ENCODE results near the gene PDE4A. TPM values are rescaled to one million over a fixed set of nuclear protein-coding genes. Genes with fewer than 3 reads are reported as not detected.

Gene PDE4A
- total and polyA plus RNA-seq, 4 experiments from 2014 or later, result 0.81 to 5.6 (median 2.9) TPM

GRCh38 chr19:10399878-10400277 is 20.5 kb upstream of the PDE4A start:
- Histone ChIP-seq H3K4me1 (ENCODE audit: insufficient read depth, low read length) (peaks cover 43% of the 10 kb centered on the region), H3K4me3 (ENCODE audit: low read length in 2 of 2) (no peak overlapping the region), H3K27ac (ENCODE audit: low read depth, low read length) (no peak overlapping the region), H3K27me3 (ENCODE audit: insufficient read depth, low read length) (no peaks in the 10 kb centered on the region), H3K36me3 (ENCODE audit: insufficient read depth, low read length) (peaks cover 11% of the 10 kb centered on the region), H3K9me3 (ENCODE audit: control insufficient read depth in 1 of 2, low read length in 2 of 2) (no peaks in the 10 kb centered on the region)
- Mint-ChIP-seq H3K4me3 (no peak overlapping the region), H3K4me1 (peaks cover 20 to 60% (median 39%) of the 10 kb centered on the region in 4 donors), H3K27ac (peak overlapping the region in 3 of 7 donors; percentile 36 to 96 (median 84)), H3K27me3 (no peaks in the 10 kb centered on the region), H3K9me3 (peaks cover 0 to 4% (median 0%) of the 10 kb centered on the region in 8 donors), H3K36me3 (peaks cover 9 to 44% of the 10 kb centered on the region in 2 donors)
- intact Hi-C loops (cut with micrococcal nuclease), result loop anchor here (10.0 kb wide), 1 partner anchor 295 kb away; the partner anchor contains the start of genes ANGPTL6 and PPAN
- DNase-seq, result no peak
- POLR2A ChIA-PET (ENCODE audit: partially characterized antibody), result interaction anchor here (0.6 to 20.6 kb wide), 5 partner anchors 9 to 284 kb away, joined by 3 to 470 read pairs (median 4); partner anchors contain the start of genes ICAM1 and PDE4A
- CTCF ChIA-PET (ENCODE audit: partially characterized antibody), result interaction anchor here (0.7 to 11.6 kb wide), 5 partner anchors 8 to 140 kb away, joined by 5 to 379 read pairs (median 24); partner anchors contain the start of genes ICAM1 and PDE4A

GRCh38 chr19:10402441-10403038 is 17.8 kb upstream of the PDE4A start:
- peak overlapping the region; percentile 92 for H3K27ac ChIP-seq (ENCODE audit: low read depth, low read length)
- POLR2A ChIA-PET (ENCODE audit: partially characterized antibody), result interaction anchor here (1.0 to 20.6 kb wide), 6 partner anchors 10 to 208 kb away, joined by 3 to 470 read pairs (median 5); partner anchors contain the start of genes DNMT1, ICAM1, PDE4A and RAVER1
- no peaks in the 10 kb centered on the region for H3K27me3 ChIP-seq (ENCODE audit: insufficient read depth, low read length)
- Mint-ChIP-seq H3K27me3 (peaks cover 0 to 2% of the 10 kb centered on the region in 2 donors), H3K36me3 (peaks cover 0 to 31% of the 10 kb centered on the region in 2 donors), H3K4me1 (peaks cover 34 to 82% (median 58%) of the 10 kb centered on the region in 4 donors), H3K4me3 (peak overlapping the region; percentile 90 to 97 (median 96)), H3K27ac (peak overlapping the region; percentile 96 to 99 (median 98)), H3K9me3 (peaks cover 0 to 4% (median 0%) of the 10 kb centered on the region in 8 donors)
- no peaks in the 10 kb centered on the region for H3K9me3 ChIP-seq (ENCODE audit: control insufficient read depth in 1 of 2, low read length in 2 of 2)
- no peaks in the 10 kb centered on the region for H3K36me3 ChIP-seq (ENCODE audit: insufficient read depth, low read length)
- H3K4me3 ChIP-seq (ENCODE audit: low read length in 2 of 2), result peak overlapping the region; percentile 99 to 100
- H3K4me1 ChIP-seq (ENCODE audit: insufficient read depth, low read length), result peaks cover 68% of the 10 kb centered on the region
- CTCF ChIA-PET (ENCODE audit: partially characterized antibody), result interaction anchor here (1.3 to 11.6 kb wide), 6 partner anchors 11 to 461 kb away, joined by 3 to 379 read pairs (median 35); partner anchors contain the start of genes ICAM1 and PDE4A
- no peak for DNase-seq
- intact Hi-C loops (cut with micrococcal nuclease), result loop anchor here (1.0 to 10.0 kb wide), 6 partner anchors 14 to 298 kb away; partner anchors contain the start of genes ANGPTL6, PPAN and RAVER1

- H3K4me3 ChIP-seq (ENCODE audit: low read length in 2 of 2), result peak within 1 kb of the TSS; percentile 99 to 100
- peaks cover 0 to 2% of the 10 kb centered on the region in 2 donors for H3K27me3 Mint-ChIP-seq
- H3K4me1 Mint-ChIP-seq, result peaks cover 37 to 86% (median 64%) of the 10 kb centered on the region in 4 donors
Measured at GRCh38 chr19:10403137-10404021, 17.0 kb upstream of the PDE4A start, which contains the start of gene CDC37. TSS of gene CDC37 (minus strand) at chr19:10403542. CDS start at chr19:10403479, 63 bp downstream.

GRCh38 chr19:10404888-10405820 is 15.2 kb upstream of the PDE4A start:
- Mint-ChIP-seq H3K27ac (peak overlapping the region; percentile 96 to 99 (median 98)), H3K27me3 (peaks cover 0 to 2% of the 10 kb centered on the region in 2 donors), H3K4me1 (peaks cover 44 to 95% (median 70%) of the 10 kb centered on the region in 4 donors), H3K36me3 (peaks cover 0 to 18% of the 10 kb centered on the region in 2 donors), H3K4me3 (peak overlapping the region; percentile 92 to 97 (median 96)), H3K9me3 (peaks cover 0 to 2% (median 0%) of the 10 kb centered on the region in 8 donors)
- DNase-seq, result peak in 1 of 5 donors; percentile 75
- Histone ChIP-seq H3K27ac (ENCODE audit: low read depth, low read length) (peak overlapping the region; percentile 92), H3K36me3 (ENCODE audit: insufficient read depth, low read length) (no peaks in the 10 kb centered on the region), H3K9me3 (ENCODE audit: control insufficient read depth in 1 of 2, low read length in 2 of 2) (no peaks in the 10 kb centered on the region), H3K27me3 (ENCODE audit: insufficient read depth, low read length) (no peaks in the 10 kb centered on the region), H3K4me1 (ENCODE audit: insufficient read depth, low read length) (peaks cover 82% of the 10 kb centered on the region), H3K4me3 (ENCODE audit: low read length in 2 of 2) (peak overlapping the region; percentile 17 to 99)
- ChIA-PET CTCF (ENCODE audit: partially characterized antibody) (interaction anchor here (0.8 to 11.6 kb wide), 11 partner anchors 10 to 302 kb away, joined by 3 to 379 read pairs (median 3); partner anchors contain the start of genes ANGPTL6, ICAM1 and PDE4A), POLR2A (ENCODE audit: partially characterized antibody) (interaction anchor here (0.5 to 20.6 kb wide), 9 partner anchors 19 to 262 kb away, joined by 3 to 470 read pairs (median 4); partner anchors contain the start of genes KRI1, PDE4A and RAVER1)
- intact Hi-C loops (cut with micrococcal nuclease), result loop anchor here (1.0 to 10.0 kb wide), 4 partner anchors 31 to 300 kb away; partner anchors contain the start of genes ANGPTL6, KEAP1 and PPAN

More at GRCh38 chr19:10403137-10404021, 17.0 kb upstream of the PDE4A start, which contains the start of gene CDC37:
- H3K36me3 ChIP-seq (ENCODE audit: insufficient read depth, low read length), result no peaks in the 10 kb centered on the region
- POLR2A ChIA-PET (ENCODE audit: partially characterized antibody), result interaction anchor here (0.6 to 20.6 kb wide), 13 partner anchors 9 to 320 kb away, joined by 3 to 470 read pairs (median 3); partner anchors contain the start of genes DNMT1, ICAM1, PDE4A and RAVER1
- H3K4me1 ChIP-seq (ENCODE audit: insufficient read depth, low read length), result peaks cover 75% of the 10 kb centered on the region
- Mint-ChIP-seq H3K4me3 (peak within 1 kb of the TSS; percentile 90 to 97 (median 96)), H3K36me3 (peaks cover 0 to 23% of the 10 kb centered on the region in 2 donors), H3K27ac (peak within 1 kb of the TSS; percentile 96 to 99 (median 98)), H3K9me3 (peaks cover 0 to 4% (median 0%) of the 10 kb centered on the region in 8 donors)
- no peaks in the 10 kb centered on the region for H3K27me3 ChIP-seq (ENCODE audit: insufficient read depth, low read length)
- peak within 1 kb of the TSS; percentile 92 for H3K27ac ChIP-seq (ENCODE audit: low read depth, low read length)
- CTCF ChIA-PET (ENCODE audit: partially characterized antibody), result interaction anchor here (0.6 to 11.6 kb wide), 10 partner anchors 12 to 165 kb away, joined by 3 to 379 read pairs (median 3); partner anchors contain the start of genes CDKN2D, ICAM1 and PDE4A
- H3K9me3 ChIP-seq (ENCODE audit: control insufficient read depth in 1 of 2, low read length in 2 of 2), result no peaks in the 10 kb centered on the region
- peak; percentile 96 to 97 (median 97) for DNase-seq
- intact Hi-C loops (cut with micrococcal nuclease), result loop anchor here (1.0 to 10.0 kb wide), 9 partner anchors 13 to 299 kb away; partner anchors contain the start of genes ANGPTL6, KEAP1, PPAN and RAVER1

- peak overlapping the region; percentile 92 for H3K27ac ChIP-seq (ENCODE audit: low read depth, low read length)
- POLR2A ChIA-PET (ENCODE audit: partially characterized antibody), result interaction anchor here (0.8 to 20.6 kb wide), 6 partner anchors 18 to 263 kb away, joined by 3 to 470 read pairs (median 6); partner anchors contain the start of genes PDE4A and RAVER1
- no peaks in the 10 kb centered on the region for H3K27me3 ChIP-seq (ENCODE audit: insufficient read depth, low read length)
- peaks cover 0 to 2% of the 10 kb centered on the region in 2 donors for H3K27me3 Mint-ChIP-seq
- peaks cover 72% of the 10 kb centered on the region for H3K4me1 ChIP-seq (ENCODE audit: insufficient read depth, low read length)
- H3K9me3 Mint-ChIP-seq, result peaks cover 0 to 2% (median 0%) of the 10 kb centered on the region in 8 donors
- no peak for DNase-seq
- H3K27ac Mint-ChIP-seq, result peak overlapping the region; percentile 52 to 99 (median 96)
- H3K36me3 Mint-ChIP-seq, result peaks cover 0 to 16% of the 10 kb centered on the region in 2 donors
- H3K9me3 ChIP-seq (ENCODE audit: control insufficient read depth in 1 of 2, low read length in 2 of 2), result no peaks in the 10 kb centered on the region
- H3K4me3 Mint-ChIP-seq, result peak overlapping the region in 5 of 8 donors; percentile 31 to 96 (median 92)
- CTCF ChIA-PET (ENCODE audit: partially characterized antibody), result interaction anchor here (0.6 to 11.6 kb wide), 8 partner anchors 9 to 1130 kb away, joined by 3 to 379 read pairs (median 3); partner anchors contain the start of genes ANGPTL6 and PDE4A
- intact Hi-C loops (cut with micrococcal nuclease), result loop anchor here (10.0 kb wide), 1 partner anchor 301 kb away; the partner anchor contains the start of genes ANGPTL6 and PPAN
- H3K36me3 ChIP-seq (ENCODE audit: insufficient read depth, low read length), result no peaks in the 10 kb centered on the region
- peaks cover 39 to 87% (median 67%) of the 10 kb centered on the region in 4 donors for H3K4me1 Mint-ChIP-seq
- no peak overlapping the region for H3K4me3 ChIP-seq (ENCODE audit: low read length in 2 of 2)
Measured at GRCh38 chr19:10406191-10406590, 14.1 kb upstream of the PDE4A start.
